Adrenal gland (tissue), 12 donors: ENCODE results near the gene CNTN4. TPM values are rescaled to one million over a fixed set of nuclear protein-coding genes. Genes with fewer than 3 reads are reported as not detected.

Experiments
- DNase-seq, 7 donors: peaks; one replicate each; pipeline ENCODE4 v3.0.0-alpha.2; 2019 to 2020
- H3K27ac ChIP-seq, 5 donors: fragments of 200-600 bp; sonication (generic) in 4 of 5; 1 replicate in 3 of 5; 2 replicates in 2 of 5; pipeline versions ENCODE4 v1.5.1 to v1.8.0; 2016 to 2020; ENCODE audit warnings: mild to moderate bottlenecking in 1 of 5
- H3K27me3 ChIP-seq: fragments of 200-600 bp; 2 replicates; pipeline ENCODE4 v1.8.0; 2021
- H3K36me3 ChIP-seq, 2 donors: fragments of 200-600 bp; replicated peaks in 1 of 2; 1 replicate in 1 of 2; 2 replicates in 1 of 2; pipeline versions ENCODE4 v1.5.1 to v1.8.0; 2018 to 2022
- H3K4me1 ChIP-seq, 2 donors: fragments of 200-600 bp; replicated peaks in 1 of 2; 1 replicate in 1 of 2; 2 replicates in 1 of 2; pipeline versions ENCODE4 v1.5.1 to v1.8.0; 2018 to 2021
- H3K4me3 ChIP-seq, 4 donors: fragments of 200-600 bp; sonication (generic) in 3 of 4; one replicate each; pipeline ENCODE4 v1.5.1; 2016 to 2018
- H3K9me3 ChIP-seq, 3 donors: fragments of 200-600 bp; sonication (generic) in 1 of 3; replicated peaks in 1 of 3; 1 replicate in 2 of 3; 2 replicates in 1 of 3; pipeline versions ENCODE4 v1.5.1 to v1.8.0; 2016 to 2021
- CTCF ChIP-seq, 6 experiments: fragments of 450-650 bp in 4 of 6; fragments of 200-600 bp in 2 of 6; sonication (generic) in 1 of 6; IDR thresholded peaks; 1 replicate in 5 of 6; 2 replicates in 1 of 6; pipeline versions ENCODE4 v1.5.1 to v1.8.0; 2016 to 2021; ENCODE audit warnings: antibody characterized with exemption in 6 of 6, mild to moderate bottlenecking in 2 of 6, moderate library complexity in 1 of 6
- POLR2A ChIP-seq, 2 donors: fragments of 450-650 bp; IDR thresholded peaks; one replicate each; pipeline ENCODE4 v1.6.1; 2017; ENCODE audit warnings: antibody characterized with exemption in 2 of 2, mild to moderate bottlenecking in 2 of 2, moderate library complexity in 1 of 2
- WGBS, 4 donors: extraction: QIAGEN DNeasy Blood & Tissue Kit in 2 of 4; methylation state at CpG; one replicate each; pipeline versions ENCODE4 v1.1.5 to v1.1.7; 2013 to 2017; 5-methylcytosine and 5-hydroxymethylcytosine counted together
- intact Hi-C, 2 donors: fragments of 100-400 bp; cut with DNase I; formaldehyde crosslinking; loops; one replicate each; pipeline versions ENCODE4 v1.14.1 to v1.15.0; 2022 to 2023
- polyA plus RNA-seq, 3 donors: library from polyadenylated mRNA; stranded (reverse); fragments of 200-250 nt in 2 of 3; fragments of 350-450 nt in 1 of 3; fragmentation: Illumina TruSeq in 1 of 3; extraction: RNeasy Lipid Tissue Mini Kit (QIAGEN cat#74804) in 1 of 3; gene quantifications; one replicate each; pipeline ENCODE4 v1.2.3, GENCODE V29; 2013 to 2014
- total RNA-seq, 9 donors: library from RNA; depleted of rRNA in 4 of 9; stranded (reverse); fragments of >200 nt in 4 of 9; fragments of 120-200 nt in 1 of 9; fragmentation: NEBNext Ultra II Directional in 1 of 9; extraction: Animal tissue kit (Norgen Biotek cat#: 25700) in 1 of 9; gene quantifications; one replicate each; pipeline versions ENCODE4 v1.1.0 to v1.2.4, GENCODE V29; 2013 to 2023
- donor health status: healthy with polysubstance abuse.
- donor health status: Bipolar disorder and iron deficiency.
- donor health status: DM: yes; HTN: yes; CAD: no.
- donor health status: DM: no; HTN: no; CAD: no.
- donor health status: DM: no; HTN: no; CAD: no.
- donor health status: DM: yes; HTN: yes; CAD: no.

CNTN4 gene
- total and polyA plus RNA-seq, 12 donors = 0.17 to 9.2 (median 1.6) TPM

- intact Hi-C loops = no loop called here
- H3K27me3 ChIP-seq = no peaks in the 10 kb centered on the region
Measured at GRCh38 chr3:2784627-2785026, 686.0 kb downstream of the CNTN4 start.

GRCh38 chr3:2790266-2790815, 691.7 kb downstream of the CNTN4 start:
- intact Hi-C loops = no loop called here
- no peak overlapping the region for H3K27ac ChIP-seq
- no peaks in the 10 kb centered on the region for H3K36me3 ChIP-seq
- H3K9me3 ChIP-seq = no peaks in the 10 kb centered on the region
- TF ChIP-seq CTCF (IDR thresholded peaks at IDR 0.05) (no peak), POLR2A (IDR thresholded peaks at IDR 0.05) (no peak)
- no peaks in the 10 kb centered on the region for H3K4me1 ChIP-seq
- DNase-seq = no peak
- 17 to 30% (median 21%) methylated on average over 1 of the region's 1 CpG for WGBS, 4 donors
- H3K4me3 ChIP-seq = no peak overlapping the region
- no peaks in the 10 kb centered on the region for H3K27me3 ChIP-seq

More at GRCh38 chr3:2784627-2785026, 686.0 kb downstream of the CNTN4 start:
- 79 to 87% (median 85%) methylated on average over 2 of the region's 2 CpGs for WGBS, 4 donors
- TF ChIP-seq CTCF (IDR thresholded peaks at IDR 0.05) (no peak), POLR2A (IDR thresholded peaks at IDR 0.05) (no peak)
- Histone ChIP-seq H3K4me1 (no peaks in the 10 kb centered on the region), H3K27ac (no peak overlapping the region), H3K36me3 (no peaks in the 10 kb centered on the region), H3K9me3 (no peaks in the 10 kb centered on the region), H3K4me3 (no peak overlapping the region)
- DNase-seq = no peak

GRCh38 chr3:2792432-2792831, 693.8 kb downstream of the CNTN4 start:
- Histone ChIP-seq H3K9me3 (no peaks in the 10 kb centered on the region), H3K36me3 (no peaks in the 10 kb centered on the region), H3K27ac (no peak overlapping the region), H3K27me3 (no peaks in the 10 kb centered on the region), H3K4me3 (no peak overlapping the region), H3K4me1 (no peaks in the 10 kb centered on the region)
- 58 to 89% (median 67%) methylated on average over 1 of the region's 1 CpG for WGBS, 4 donors
- intact Hi-C loops = no loop called here
- TF ChIP-seq POLR2A (IDR thresholded peaks at IDR 0.05) (no peak), CTCF (IDR thresholded peaks at IDR 0.05) (no peak)
- no peak for DNase-seq

GRCh38 chr3:2793987-2794386, 695.3 kb downstream of the CNTN4 start:
- no peak for DNase-seq
- Histone ChIP-seq H3K9me3 (no peaks in the 10 kb centered on the region), H3K4me1 (no peaks in the 10 kb centered on the region), H3K27ac (no peak overlapping the region), H3K4me3 (no peak overlapping the region), H3K27me3 (no peaks in the 10 kb centered on the region), H3K36me3 (no peaks in the 10 kb centered on the region)
- 65 to 75% (median 65%) methylated on average over 1 of the region's 1 CpG for WGBS, 4 donors
- intact Hi-C loops = no loop called here
- no peak for TF ChIP-seq POLR2A (IDR thresholded peaks at IDR 0.05)
- TF ChIP-seq CTCF (IDR thresholded peaks at IDR 0.05) = no peak
